Stimulated activated CD8-positive, alpha-beta memory T cell treated with anti-CD3 and anti-CD28 coated beads, Interleukin-4, amount 100 ng/mL, for 4 hours (primary cell): ENCODE measurements around the gene FOXN3.

Experiments used
- DNase-seq, 2 donors: peaks; one replicate each; pipeline ENCODE4 v3.0.0-alpha.2; 2020; ENCODE audit warnings: low read depth in 2 of 2, low spot score in 1 of 2

The FOXN3 gene

DNA sequence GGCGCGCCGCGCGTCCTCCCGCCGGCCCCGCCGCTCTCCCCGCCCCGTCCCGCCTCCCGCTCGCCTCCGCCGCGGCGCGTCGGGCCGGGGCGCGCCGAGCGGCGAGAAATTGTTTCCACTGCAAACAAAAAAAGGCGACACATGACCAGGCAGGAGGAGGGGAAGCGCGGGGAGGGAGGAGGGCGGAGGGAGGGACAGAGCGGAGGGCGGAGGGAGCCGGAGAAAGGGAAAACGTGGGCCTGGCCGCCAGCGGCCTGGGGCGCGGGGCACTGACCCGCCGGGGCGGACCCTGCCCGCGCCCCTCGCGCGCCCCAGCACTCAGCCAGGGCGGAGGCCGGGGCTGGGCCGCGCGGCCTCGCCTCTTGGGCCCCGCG is at the start of gene FOXN3:
FOXN3 (minus strand) TSS at position 143 of the 374 bp plus-strand sequence. CDS start 4,757 bp downstream, outside the sequence.
- peak; percentile 66 to 76 for DNase-seq

- DNase-seq: peak in 1 of 2 donors; percentile 38
Measured at GRCh38 chr14:89466484-89466883, 49.5 kb upstream of the FOXN3 start.

GRCh38 chr14:89465876-89466275 is 48.8 kb upstream of the FOXN3 start:
- DNase-seq: no peak

DNA sequence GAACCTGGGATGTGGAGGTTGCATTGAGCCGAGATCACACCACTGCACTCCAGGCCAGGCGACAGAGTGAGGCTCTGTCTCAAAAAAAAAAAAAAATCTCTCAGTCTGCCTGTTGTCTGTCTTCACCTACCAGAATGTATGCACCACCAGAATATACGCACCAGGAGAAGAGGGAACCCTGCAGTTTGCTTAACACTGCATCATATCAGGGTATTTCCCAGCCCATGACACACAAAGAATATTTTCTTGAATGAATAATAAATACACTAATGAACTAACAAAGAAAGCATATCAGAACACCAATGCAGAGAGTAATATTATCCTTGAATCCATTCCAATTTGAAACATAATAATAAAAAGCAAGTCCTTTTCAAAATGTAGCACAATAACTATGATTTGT is 44.2 kb upstream of the FOXN3 start:
- no peak for DNase-seq

DNA sequence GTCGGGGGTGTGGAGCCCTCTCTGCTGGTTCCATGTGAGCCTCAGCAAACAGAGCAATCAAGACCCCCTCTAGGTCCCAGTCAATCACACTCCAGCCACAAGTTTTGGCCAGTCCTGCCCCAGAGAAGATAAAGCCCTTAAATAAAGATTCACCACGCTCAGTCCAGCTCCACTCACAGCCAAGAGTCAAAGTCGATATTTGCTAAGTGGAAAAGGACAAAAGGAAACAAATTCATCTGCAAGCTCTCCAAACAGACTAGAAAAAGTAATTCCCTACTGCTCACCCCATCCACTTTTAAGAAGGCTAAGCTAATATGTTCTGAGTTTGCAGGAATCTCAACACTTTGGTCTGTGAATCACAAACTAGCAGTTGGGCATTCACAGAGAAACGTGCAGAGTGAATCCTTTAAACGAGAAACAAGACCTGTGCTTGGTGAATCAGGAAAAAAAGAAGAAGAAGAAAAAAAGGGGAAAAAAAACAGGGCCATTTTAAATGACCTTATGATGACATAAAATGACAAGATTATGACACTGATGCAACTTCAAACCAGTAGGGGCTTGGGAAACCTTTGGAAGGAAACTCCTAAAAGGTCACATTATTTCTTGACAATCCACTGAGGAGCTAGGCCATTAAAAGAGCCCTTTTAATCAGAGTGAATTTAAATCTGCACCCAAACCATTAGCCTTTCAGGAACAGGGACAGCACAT is 41.8 kb upstream of the FOXN3 start:
- no peak for DNase-seq

DNA sequence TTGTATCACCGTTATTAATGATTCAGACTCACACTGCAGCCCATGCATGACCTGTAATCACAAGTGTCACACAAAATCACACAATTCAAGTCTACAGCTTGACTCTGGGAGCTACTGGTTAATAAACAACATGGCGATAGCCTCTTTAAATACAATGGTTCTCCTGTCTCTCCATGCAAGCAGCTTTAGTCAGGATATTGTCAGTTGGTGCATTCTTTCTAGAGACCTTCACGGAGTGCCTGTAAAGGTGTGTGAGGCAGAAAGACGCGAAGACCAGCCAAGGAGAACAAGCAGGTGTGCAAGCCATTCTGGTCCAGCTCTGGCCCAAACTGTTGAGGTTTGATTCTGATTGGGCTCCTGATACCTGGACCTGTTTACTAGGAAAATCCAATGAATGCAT is 40.0 kb upstream of the FOXN3 start:
- DNase-seq: no peak

DNA sequence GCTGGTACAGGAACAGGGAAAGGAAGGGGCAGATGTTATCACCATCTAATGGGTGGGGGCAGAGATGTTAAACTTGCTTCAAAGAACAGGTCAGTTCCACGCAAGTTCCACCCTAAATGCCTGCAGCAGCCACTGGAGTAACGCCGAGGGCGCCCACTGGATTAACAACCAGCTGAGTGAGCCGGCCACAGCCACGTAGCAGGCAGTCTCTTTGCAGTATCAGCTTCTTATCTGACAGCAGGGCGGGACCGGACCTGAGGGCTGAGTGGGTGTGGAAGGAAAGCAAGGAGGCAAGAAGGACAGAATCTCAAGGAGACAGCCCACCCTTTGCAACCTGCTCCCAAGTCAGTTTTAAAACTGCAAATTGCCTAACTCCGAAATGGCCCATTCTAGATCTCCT is 38.4 kb upstream of the FOXN3 start:
- DNase-seq: no peak

GRCh38 chr14:89454996-89455395 is 38.0 kb upstream of the FOXN3 start:
- DNase-seq: no peak

- DNase-seq: no peak
Measured at GRCh38 chr14:89452281-89452680, 35.2 kb upstream of the FOXN3 start.

DNA sequence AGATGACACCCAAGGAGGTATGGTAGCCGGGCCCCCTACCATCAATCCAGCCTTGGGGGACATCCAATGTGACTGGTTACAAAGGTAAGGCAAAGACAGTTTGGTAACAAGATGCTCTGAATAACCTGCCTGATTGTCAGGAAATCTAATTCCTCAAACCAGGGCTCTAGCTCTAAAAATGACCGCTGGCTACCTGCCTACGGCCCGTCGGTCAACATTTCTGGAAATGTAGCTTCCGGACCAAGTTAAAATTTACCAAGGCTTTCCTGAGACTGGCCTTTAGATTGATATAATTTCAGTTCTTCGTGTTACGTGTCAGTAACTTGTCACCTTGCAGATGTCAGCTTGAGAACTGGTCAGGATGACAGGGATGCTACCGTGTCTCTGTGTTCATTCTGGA is 34.2 kb upstream of the FOXN3 start:
- DNase-seq: no peak

GRCh38 chr14:89447182-89447944 is 30.3 kb upstream of the FOXN3 start:
- no peak for DNase-seq

DNA sequence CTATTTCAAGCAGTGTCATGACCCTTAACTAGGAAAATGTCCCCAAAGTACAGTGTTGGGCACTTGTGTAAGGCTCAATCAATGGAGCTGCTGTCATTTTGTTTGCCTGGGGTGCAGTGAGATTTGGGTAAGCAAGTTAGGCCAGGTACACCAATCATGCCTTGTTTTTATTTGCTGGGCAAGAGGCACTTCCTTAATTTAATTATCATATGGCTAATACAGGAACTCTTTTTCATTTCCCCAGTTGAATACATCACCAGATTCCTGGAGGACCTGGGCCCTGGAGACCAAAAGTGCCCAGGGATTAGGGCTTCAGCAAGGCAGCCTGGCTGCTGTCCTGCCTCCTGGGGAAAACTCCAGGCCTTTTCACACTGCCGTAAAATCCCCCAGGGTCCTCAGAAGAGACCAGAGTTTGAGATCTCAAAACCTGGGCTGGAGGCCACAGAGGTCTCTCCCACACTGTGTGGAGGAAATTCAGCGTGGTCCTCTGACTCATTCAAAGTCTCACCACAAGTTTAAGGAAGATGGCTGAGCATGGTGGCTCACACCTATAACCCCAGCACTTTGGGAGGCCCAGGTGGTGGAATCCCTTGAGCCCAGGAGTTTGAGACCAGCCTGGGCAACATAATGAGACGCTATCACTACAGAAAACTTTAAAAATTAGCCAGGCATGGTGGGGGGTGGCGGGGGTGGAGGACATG is 28.4 kb upstream of the FOXN3 start:
- no peak for DNase-seq

DNA sequence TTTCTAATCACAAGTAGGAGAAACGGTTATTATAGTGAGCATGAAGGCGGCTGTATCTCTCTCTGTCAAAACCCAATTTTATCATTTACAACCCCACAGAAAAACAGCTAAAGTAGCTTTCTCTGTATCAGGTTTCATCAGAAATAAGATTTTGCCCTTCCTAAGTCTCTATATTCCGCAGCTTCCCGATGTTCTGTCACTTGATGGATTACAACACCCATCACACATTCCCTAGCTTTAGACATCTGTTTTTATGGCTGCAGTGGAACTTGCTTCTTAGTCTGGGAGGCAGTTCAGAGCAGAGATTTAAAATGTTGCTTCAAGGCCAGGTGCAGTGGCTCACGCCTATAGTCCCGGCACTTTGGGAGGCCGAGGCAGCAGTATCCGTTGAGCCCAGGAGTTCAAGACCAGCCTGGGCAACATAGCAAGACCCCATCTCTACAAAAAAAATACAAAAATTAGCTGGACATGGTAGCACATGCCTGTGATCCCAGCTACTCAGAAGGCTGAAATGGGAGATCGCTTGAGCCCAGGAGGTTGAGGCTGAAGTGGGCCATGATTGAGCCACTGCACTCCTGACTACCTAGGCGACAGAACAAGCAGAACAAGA is 27.6 kb upstream of the FOXN3 start:
- DNase-seq: no peak

DNA sequence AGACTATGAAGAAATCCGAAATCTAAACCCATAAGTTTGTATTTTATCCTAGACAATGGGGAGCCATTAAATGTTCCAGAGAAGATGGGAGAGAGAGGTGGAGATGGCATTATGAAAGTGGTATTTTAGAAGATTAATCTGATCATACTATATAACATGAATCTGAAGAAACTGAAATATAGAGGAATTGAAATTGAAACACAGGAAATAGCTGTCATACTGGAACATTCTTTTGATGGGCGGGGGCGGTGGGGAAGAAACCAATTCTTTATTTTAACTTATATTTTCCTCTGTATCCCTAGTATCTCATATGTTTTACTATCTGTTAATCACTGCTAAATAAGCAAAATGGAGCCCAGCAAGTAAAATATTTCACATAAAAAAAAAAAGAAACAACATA is 27.0 kb upstream of the FOXN3 start:
- DNase-seq: no peak

GRCh38 chr14:89443042-89443629 is 26.1 kb upstream of the FOXN3 start:
- DNase-seq: no peak

GRCh38 chr14:89442280-89442679 is 25.2 kb upstream of the FOXN3 start:
- DNase-seq: no peak

DNA sequence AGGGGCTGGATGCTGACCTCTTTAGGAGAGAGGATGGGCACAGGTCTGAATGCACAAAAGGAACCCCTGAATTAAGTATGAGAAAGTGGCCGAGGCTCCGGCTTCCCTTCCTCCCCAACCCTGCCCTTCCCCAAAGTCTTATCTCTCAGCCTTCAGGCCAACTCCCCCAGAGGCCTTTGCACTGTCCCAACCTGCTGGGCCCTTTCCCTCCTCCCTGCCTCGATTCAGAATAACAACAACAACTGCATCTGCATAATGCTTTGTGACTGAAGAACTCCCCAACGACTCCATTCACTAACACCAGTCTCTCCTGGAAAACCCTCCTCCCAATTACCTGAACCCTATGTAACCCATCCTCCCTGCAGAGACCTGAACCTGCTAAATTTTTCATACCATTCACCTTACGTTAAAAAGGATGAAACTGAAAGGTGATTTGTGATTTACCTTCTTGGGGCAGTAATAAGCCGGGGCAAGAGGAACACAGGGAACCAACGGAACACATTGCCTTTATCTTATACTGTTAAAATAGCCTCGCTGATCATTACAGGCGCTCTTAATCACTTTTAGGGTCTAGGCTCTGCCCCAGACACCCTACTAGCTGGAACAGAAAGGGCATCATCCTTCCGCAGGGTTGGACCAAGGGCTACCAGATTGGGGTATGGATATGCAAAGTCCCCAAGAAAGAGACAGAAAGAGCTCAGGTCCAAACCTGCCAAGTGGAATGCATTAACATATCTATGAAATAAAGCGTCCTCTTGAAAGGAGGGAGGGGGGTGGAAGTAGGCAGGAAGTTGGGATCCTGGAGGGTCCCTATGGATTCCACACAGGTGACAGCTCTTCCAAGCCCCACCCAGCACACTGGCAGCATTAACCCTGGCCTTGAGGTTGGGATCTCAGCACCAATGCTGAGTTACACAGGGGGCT is 24.2 kb upstream of the FOXN3 start:
- DNase-seq: no peak

DNA sequence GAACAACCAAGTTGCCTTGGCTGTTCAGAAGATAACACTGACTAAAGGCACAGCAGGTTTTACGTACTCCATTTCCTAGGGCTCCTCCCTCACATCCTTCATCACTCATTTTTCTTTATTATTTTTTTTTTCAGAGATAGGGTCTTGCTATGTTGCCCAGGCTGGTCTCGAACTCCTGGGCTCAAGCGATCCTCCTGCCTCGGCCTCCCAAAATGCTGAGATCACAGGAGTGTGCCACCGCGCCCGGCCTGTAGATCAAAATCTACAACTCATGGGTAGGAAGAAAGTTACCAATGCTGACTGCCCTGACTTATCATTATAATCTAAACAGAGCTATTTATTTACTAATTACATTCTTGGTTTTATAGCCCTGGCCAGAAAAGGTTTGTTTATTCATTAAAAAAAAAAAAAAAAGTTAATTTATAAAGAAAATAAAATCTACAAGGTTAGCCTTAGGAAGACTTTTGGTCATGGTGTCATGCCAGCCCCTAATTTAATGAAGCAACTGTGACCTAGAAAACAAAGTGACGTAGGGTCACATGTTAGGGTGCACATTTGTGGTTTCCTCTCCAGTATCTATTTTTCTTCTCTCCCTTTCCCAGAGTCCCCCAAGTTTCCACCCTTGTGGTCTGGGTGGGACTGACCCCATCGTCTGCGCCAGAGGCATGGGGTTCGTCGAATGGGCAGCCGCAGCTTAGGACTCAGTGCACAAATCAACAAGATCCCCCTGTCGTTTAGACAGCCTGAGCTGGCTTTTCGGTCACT is 19.0 kb upstream of the FOXN3 start:
- DNase-seq: no peak

DNA sequence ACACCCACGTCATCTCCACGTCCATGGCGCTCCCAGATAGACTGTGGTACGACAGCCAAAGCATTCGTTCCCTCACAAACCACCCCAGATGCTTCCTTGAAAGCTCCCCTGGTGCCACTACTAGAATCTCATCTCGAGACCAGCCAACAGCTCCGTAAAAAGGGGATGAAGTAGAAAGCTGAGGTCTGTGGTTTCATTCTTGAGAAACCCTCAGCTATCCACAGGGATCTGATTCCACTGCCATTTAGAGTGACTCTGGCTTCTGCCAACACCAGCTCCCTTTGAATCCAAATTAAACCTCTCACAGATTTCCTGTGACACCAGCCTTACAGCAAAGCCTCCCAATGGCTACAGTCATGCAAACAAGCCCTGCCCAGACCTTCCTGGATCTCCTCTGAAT is 18.5 kb upstream of the FOXN3 start:
- no peak for DNase-seq

- no peak for DNase-seq
Measured at GRCh38 chr14:89432226-89432625, 15.2 kb upstream of the FOXN3 start.
